Endothelial cell of umbilical vein (primary cell): ENCODE results near the gene CHRNB1. TPM values are rescaled to one million over a fixed set of nuclear protein-coding genes. Genes with fewer than 3 reads are reported as not detected.

Source experiments
- BruUV-seq: library from RNA; stranded (reverse); fragments of 400-500 nt; replicated peaks from 2 replicates; lab custom pipeline; 2021; lab: Mats Ljungman, UMichigan
- CTCF ChIA-PET: fragments of 300-600, 350-600 bp; sonication (Branson Sonifier 250); formaldehyde crosslinking; loops from one replicate; lab custom pipeline; 2021; ENCODE audit warnings: antibody characterized with exemption, inconsistent platforms; lab: Charles Lee
- POLR2A ChIA-PET: fragments of 300-600, 350-600 bp; sonication (Branson Sonifier 250); formaldehyde crosslinking; loops from one replicate; lab custom pipeline; 2021; ENCODE audit warnings: antibody characterized with exemption, inconsistent platforms; lab: Charles Lee
- DNase-seq: peaks from one replicate; pipeline ENCODE4 v3.0.0-alpha.2; 2011; ENCODE audit warnings: low read depth, low spot score
- FAIRE-seq: peaks from 2 replicates; lab custom pipeline; 2011; peaks lifted over from hg19 to GRCh38; lab: Jason Lieb, UNC
- H2AFZ ChIP-seq: 2 replicates; pipeline ENCODE4 v1.6.0; 2012; ENCODE audit warnings: low read depth, low read length, control low read depth, inconsistent platforms
- H3K27ac ChIP-seq: 2 replicates; pipeline ENCODE4 v1.5.1; 2011; ENCODE audit warnings: low read depth, mild to moderate bottlenecking, control low read depth, low read length, moderate library complexity; ENCODE audit not compliant: insufficient read depth
- H3K27me3 ChIP-seq, 2 experiments: 2 replicates each; pipeline versions ENCODE4 v1.6.0 to v1.6.1; 2011; ENCODE audit warnings: low read length in 2 of 2, mixed read lengths in 1 of 2; ENCODE audit not compliant: control insufficient read depth in 2 of 2, insufficient read depth in 2 of 2
- H3K36me3 ChIP-seq, 2 experiments: 2 replicates in 1 of 2; 3 replicates in 1 of 2; pipeline ENCODE4 v1.5.1; 2011; ENCODE audit warnings: low read length in 2 of 2, mild to moderate bottlenecking in 1 of 2, moderate library complexity in 1 of 2; ENCODE audit not compliant: control insufficient read depth in 2 of 2, insufficient read depth in 2 of 2; ENCODE audit errors: extremely low read depth in 1 of 2
- H3K4me1 ChIP-seq: 3 replicates; pipeline ENCODE4 v1.5.1; 2011; ENCODE audit warnings: mild to moderate bottlenecking, low read length; ENCODE audit not compliant: control insufficient read depth, insufficient read depth; ENCODE audit errors: extremely low read depth
- H3K4me2 ChIP-seq: 2 replicates; pipeline ENCODE4 v1.6.1; 2011; ENCODE audit warnings: low read length, control low read depth, mixed read lengths; ENCODE audit not compliant: insufficient read depth
- H3K4me3 ChIP-seq, 3 experiments: fragments of 200-600 bp in 1 of 3; sonication (generic), shearing (Covaris generic) in 1 of 3; replicated peaks in 1 of 3; 2 replicates each; pipeline ENCODE4 v1.5.1; 2011 to 2016; ENCODE audit warnings: control low read depth in 3 of 3, low read length in 3 of 3, mild to moderate bottlenecking in 2 of 3, inconsistent platforms in 1 of 3, low read depth in 1 of 3, moderate library complexity in 1 of 3; ENCODE audit not compliant: insufficient read depth in 1 of 3
- H3K79me2 ChIP-seq: 2 replicates; pipeline ENCODE4 v1.6.0; 2012; ENCODE audit warnings: low read length, inconsistent platforms; ENCODE audit not compliant: control insufficient read depth, insufficient read depth
- H3K9ac ChIP-seq: replicated peaks from 2 replicates; pipeline ENCODE3; 2011; ENCODE audit warnings: low read length, control low read depth; ENCODE audit not compliant: insufficient read depth; ENCODE audit errors: extremely low read depth
- H3K9me1 ChIP-seq: replicated peaks from 3 replicates; pipeline ENCODE4 v1.6.0; 2011; ENCODE audit warnings: mild to moderate bottlenecking, low read length; ENCODE audit not compliant: control insufficient read depth, insufficient read depth; ENCODE audit errors: extremely low read depth
- H3K9me3 ChIP-seq: replicated peaks from 2 replicates; pipeline ENCODE4 v1.5.1; 2012; ENCODE audit warnings: low read length, inconsistent platforms; ENCODE audit not compliant: control insufficient read depth, insufficient read depth
- H4K20me1 ChIP-seq: replicated peaks from 2 replicates; pipeline ENCODE3; 2011; ENCODE audit warnings: mild to moderate bottlenecking, low read length; ENCODE audit not compliant: control insufficient read depth, insufficient read depth; ENCODE audit errors: extremely low read depth
- EZH2 ChIP-seq: IDR thresholded peaks from 2 replicates; pipeline ENCODE4 v1.6.1; 2012; ENCODE audit warnings: borderline replicate concordance, low read depth, mild to moderate bottlenecking, moderate library complexity, low read length, inconsistent platforms; ENCODE audit not compliant: severe bottlenecking
- FOS ChIP-seq: IDR thresholded peaks from 2 replicates; pipeline ENCODE4 v1.6.1; 2011; ENCODE audit warnings: mild to moderate bottlenecking, low read length, moderate library complexity, borderline replicate concordance; ENCODE audit not compliant: insufficient read depth
- GATA2 ChIP-seq: IDR thresholded peaks from 2 replicates; pipeline ENCODE4 v1.7.0; 2011; ENCODE audit warnings: low read depth, mild to moderate bottlenecking, moderate library complexity, mixed read lengths, low read length; ENCODE audit not compliant: insufficient read length, insufficient read depth
- JUN ChIP-seq: IDR thresholded peaks from 2 replicates; pipeline ENCODE4 v1.6.1; 2011; ENCODE audit warnings: borderline replicate concordance, low read depth; ENCODE audit not compliant: insufficient read length, insufficient read depth
- MYC ChIP-seq: IDR thresholded peaks from one replicate; pipeline ENCODE4 v1.6.1; 2011; ENCODE audit warnings: mild to moderate bottlenecking, low read depth, low read length
- POLR2A ChIP-seq: IDR thresholded peaks from 2 replicates; pipeline ENCODE4 v1.6.1; 2012; ENCODE audit warnings: low read depth, mild to moderate bottlenecking, control low read depth, low read length
- POLR2AphosphoS5 ChIP-seq: IDR thresholded peaks from 2 replicates; pipeline ENCODE4 v1.6.1; 2012; ENCODE audit warnings: low read depth, mild to moderate bottlenecking, control low read depth, low read length, moderate library complexity; ENCODE audit not compliant: insufficient read depth
- dilution Hi-C: fragments of 300-500 bp; cut with MboI; formaldehyde crosslinking; loops from one replicate; pipeline ENCODE4 v1.15.0; 2019; ENCODE audit warnings: low sequenced_read_pairs; ENCODE audit not compliant: extremely low pct_ligation_motif_present
- intact Hi-C: fragments of 100-400 bp; cut with micrococcal nuclease; formaldehyde crosslinking; loops from one replicate; pipeline ENCODE4 v1.10.0; 2022
- polyA plus RNA-seq, 4 experiments: library from polyadenylated mRNA; depleted of rRNA in 3 of 4; stranded (reverse) in 3 of 4; unstranded in 1 of 4; fragments of >200 nt; gene quantifications; 2 replicates each; pipeline versions ENCODE4 v1.2.1 to v1.2.3, GENCODE V29; 2011 to 2012; ENCODE audit warnings: missing spikeins in 1 of 4
- total RNA-seq: library from RNA; stranded (reverse); gene quantifications from 2 replicates; pipeline ENCODE4 v1.2.3, GENCODE V29; 2021
- TF ChIP-seq, protein P1 (sequence below): IDR thresholded peaks from 2 replicates; pipeline ENCODE4 v1.6.1; 2011; ENCODE audit not compliant: insufficient read depth, insufficient read length
- TF ChIP-seq, protein P2 (sequence below), 2 donors: IDR thresholded peaks; 1 replicate in 1 of 2; 2 replicates in 1 of 2; pipeline ENCODE4 v1.5.1; 2011; ENCODE audit warnings: low read length in 2 of 2, mild to moderate bottlenecking in 2 of 2, moderate library complexity in 2 of 2, control low read depth in 1 of 2, inconsistent platforms in 1 of 2, low read depth in 1 of 2; ENCODE audit not compliant: insufficient read depth in 1 of 2; ENCODE audit errors: extremely low read depth in 1 of 2

CHRNB1 gene
- total and polyA plus RNA-seq, 2 donors (not counting 3 experiments of a cell fraction or from before 2014, with no cell fraction given), result 5.6 to 9.3 TPM

DNA sequence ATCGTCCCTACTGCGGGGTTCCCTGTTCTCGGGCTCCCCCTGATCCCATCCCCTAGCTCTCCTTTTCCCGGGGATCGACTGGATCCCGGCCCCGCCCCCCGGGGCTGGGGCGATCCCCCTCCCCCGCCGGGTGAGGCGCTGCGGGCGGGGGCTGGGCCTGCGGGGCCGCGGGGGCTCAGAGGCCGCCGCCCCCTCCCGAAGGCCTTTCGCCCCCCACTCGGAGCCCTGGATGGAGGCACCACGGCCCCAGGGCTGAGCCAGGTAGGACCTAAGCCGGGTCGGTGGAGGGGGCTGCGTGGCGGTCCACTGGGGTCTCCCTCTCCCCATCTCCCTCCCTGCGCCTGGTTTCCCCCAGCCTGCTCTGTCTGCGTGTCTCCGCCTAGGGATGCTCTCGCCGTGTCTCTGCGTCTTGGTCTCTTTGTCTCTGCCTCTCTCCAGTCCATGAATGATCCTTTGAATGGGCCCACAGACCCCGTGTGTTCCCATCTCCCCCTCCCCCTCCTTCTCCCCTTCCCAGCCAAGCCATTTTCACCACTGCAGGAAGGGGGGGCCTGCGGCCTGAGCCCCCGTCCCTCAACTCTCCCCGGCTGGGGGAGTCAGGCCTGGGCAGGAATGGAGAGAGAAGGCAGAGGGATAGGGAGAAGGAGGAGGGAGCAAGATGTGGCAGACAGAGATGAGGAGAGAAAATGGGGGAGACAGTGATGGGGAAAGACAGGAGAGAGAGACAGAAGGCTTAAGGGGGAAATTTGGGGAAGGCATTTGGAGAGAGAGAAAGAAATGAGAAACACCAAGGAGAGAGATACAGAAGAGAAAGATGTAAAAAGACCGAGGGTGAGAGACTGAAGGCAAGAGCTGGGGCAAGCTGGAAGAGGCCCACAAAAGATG is 39.3 kb upstream of the CHRNB1 start:
- Histone ChIP-seq H3K9ac (peak overlapping the region; percentile 41), H3K9me3 (no peaks in the 10 kb centered on the region), H2AFZ (peak overlapping the region; percentile 78), H4K20me1 (no peaks in the 10 kb centered on the region), H3K27ac (no peak overlapping the region), H3K4me3 (peak overlapping the region; percentile 38 to 59 (median 52)), H3K4me2 (peak overlapping the region; percentile 39), H3K79me2 (peaks cover 4% of the 10 kb centered on the region), H3K4me1 (peaks cover 12% of the 10 kb centered on the region), H3K36me3 (peaks cover 0 to 15% of the 10 kb centered on the region in 2 experiments), H3K27me3 (no peaks in the 10 kb centered on the region), H3K9me1 (no peaks in the 10 kb centered on the region)
- BruUV-seq, result no TSS peak
- dilution Hi-C loops, result no loop called here
- no peak for DNase-seq
- intact Hi-C loops, result loop anchor here (2.0 kb wide), 2 partner anchors 155 to 281 kb away; partner anchors contain the start of genes SENP3 and TP53
- TF ChIP-seq MYC (no peak), EZH2 (no peak), JUN (no peak), POLR2A (no peak), POLR2AphosphoS5 (no peak), GATA2 (no peak), FOS (no peak)
- TF ChIP-seq, protein P1, sequence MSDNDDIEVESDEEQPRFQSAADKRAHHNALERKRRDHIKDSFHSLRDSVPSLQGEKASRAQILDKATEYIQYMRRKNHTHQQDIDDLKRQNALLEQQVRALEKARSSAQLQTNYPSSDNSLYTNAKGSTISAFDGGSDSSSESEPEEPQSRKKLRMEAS, result no peak
- TF ChIP-seq, protein P2, sequence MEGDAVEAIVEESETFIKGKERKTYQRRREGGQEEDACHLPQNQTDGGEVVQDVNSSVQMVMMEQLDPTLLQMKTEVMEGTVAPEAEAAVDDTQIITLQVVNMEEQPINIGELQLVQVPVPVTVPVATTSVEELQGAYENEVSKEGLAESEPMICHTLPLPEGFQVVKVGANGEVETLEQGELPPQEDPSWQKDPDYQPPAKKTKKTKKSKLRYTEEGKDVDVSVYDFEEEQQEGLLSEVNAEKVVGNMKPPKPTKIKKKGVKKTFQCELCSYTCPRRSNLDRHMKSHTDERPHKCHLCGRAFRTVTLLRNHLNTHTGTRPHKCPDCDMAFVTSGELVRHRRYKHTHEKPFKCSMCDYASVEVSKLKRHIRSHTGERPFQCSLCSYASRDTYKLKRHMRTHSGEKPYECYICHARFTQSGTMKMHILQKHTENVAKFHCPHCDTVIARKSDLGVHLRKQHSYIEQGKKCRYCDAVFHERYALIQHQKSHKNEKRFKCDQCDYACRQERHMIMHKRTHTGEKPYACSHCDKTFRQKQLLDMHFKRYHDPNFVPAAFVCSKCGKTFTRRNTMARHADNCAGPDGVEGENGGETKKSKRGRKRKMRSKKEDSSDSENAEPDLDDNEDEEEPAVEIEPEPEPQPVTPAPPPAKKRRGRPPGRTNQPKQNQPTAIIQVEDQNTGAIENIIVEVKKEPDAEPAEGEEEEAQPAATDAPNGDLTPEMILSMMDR (IDR thresholded peaks at IDR 0.05; ENCODE audit: extremely low read depth in 1 of 2, insufficient read depth in 1 of 2, low read depth in 1 of 2, low read length in 2 of 2), result no peak
- no peak for FAIRE-seq
- ChIA-PET POLR2A (no interaction called here), CTCF (interaction anchor here (1.0 to 1.2 kb wide), 3 partner anchors 11 to 155 kb away, joined by 3 read pairs; partner anchors contain the start of genes PLSCR3 and SENP3)
